IPS-20b (cell line): Measurements from ENCODE around the gene GUCD1.

Source experiments
- H3K27ac ChIP-seq: one replicate; pipeline ENCODE4 v1.5.1; 2013; ENCODE audit warnings: low read length
- H3K27me3 ChIP-seq: 2 replicates; pipeline ENCODE4 v1.6.1; 2013; ENCODE audit warnings: mild to moderate bottlenecking, low read length, inconsistent platforms; ENCODE audit not compliant: insufficient read depth
- H3K36me3 ChIP-seq: 2 replicates; pipeline ENCODE4 v1.6.1; 2013; ENCODE audit warnings: low read depth, mild to moderate bottlenecking, inconsistent platforms, low read length, moderate library complexity; ENCODE audit not compliant: insufficient read depth
- H3K4me1 ChIP-seq: 2 replicates; pipeline ENCODE4 v1.6.1; 2013; ENCODE audit warnings: mild to moderate bottlenecking, control low read depth, inconsistent platforms, low read length, moderate library complexity; ENCODE audit not compliant: insufficient read depth
- H3K4me3 ChIP-seq: 2 replicates; pipeline ENCODE4 v1.5.1; 2013; ENCODE audit warnings: mild to moderate bottlenecking, low read length, inconsistent platforms
- H3K9ac ChIP-seq: 2 replicates; pipeline ENCODE4 v1.6.1; 2013; ENCODE audit warnings: low read depth, mild to moderate bottlenecking, inconsistent platforms, low read length, moderate library complexity
- H3K9me3 ChIP-seq: 2 replicates; pipeline ENCODE4 v1.6.1; 2013; ENCODE audit warnings: mild to moderate bottlenecking, low read depth, low read length, inconsistent platforms; ENCODE audit not compliant: insufficient read depth

Gene GUCD1

GRCh38 chr22:24578355-24579257 lies 23.7 kb upstream of the GUCD1 start:
- Histone ChIP-seq H3K36me3 (peaks cover 25% of the 10 kb centered on the region), H3K9ac (no peak overlapping the region), H3K27me3 (no peaks in the 10 kb centered on the region), H3K4me3 (no peak overlapping the region), H3K4me1 (no peaks in the 10 kb centered on the region), H3K27ac (no peak overlapping the region), H3K9me3 (no peaks in the 10 kb centered on the region)

- Histone ChIP-seq H3K9ac (no peak overlapping the region), H3K36me3 (peaks cover 44% of the 10 kb centered on the region), H3K27ac (no peak overlapping the region), H3K4me3 (no peak overlapping the region), H3K27me3 (no peaks in the 10 kb centered on the region), H3K4me1 (no peaks in the 10 kb centered on the region), H3K9me3 (no peaks in the 10 kb centered on the region)
Observed at GRCh38 chr22:24576778-24577177, 21.8 kb upstream of the GUCD1 start.

- Histone ChIP-seq H3K4me3 (no peak overlapping the region), H3K27me3 (no peaks in the 10 kb centered on the region), H3K9ac (no peak overlapping the region), H3K9me3 (no peaks in the 10 kb centered on the region), H3K4me1 (no peaks in the 10 kb centered on the region), H3K27ac (no peak overlapping the region), H3K36me3 (peaks cover 85% of the 10 kb centered on the region)
Observed at GRCh38 chr22:24571266-24571665, 16.3 kb upstream of the GUCD1 start.

DNA sequence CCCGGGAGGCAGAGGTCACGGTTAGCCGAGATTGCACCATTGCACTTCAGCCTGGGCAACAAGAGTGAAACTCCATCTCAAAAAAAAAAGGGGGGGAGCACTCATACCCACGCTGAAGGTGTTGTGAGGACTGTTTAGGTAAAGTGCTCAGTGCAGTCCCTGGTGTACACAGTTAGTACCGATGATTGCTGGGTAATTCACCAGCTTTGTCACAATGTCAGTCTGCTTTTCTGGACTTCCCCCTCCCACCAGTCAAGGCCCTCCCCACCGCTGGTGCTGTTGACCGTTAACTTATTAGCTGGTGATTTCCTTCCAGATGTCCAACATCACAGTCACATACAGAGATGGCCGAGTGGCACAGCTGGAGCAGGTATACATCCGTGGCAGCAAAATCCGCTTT lies 12.7 kb upstream of the GUCD1 start:
- Histone ChIP-seq H3K4me1 (no peaks in the 10 kb centered on the region), H3K4me3 (no peak overlapping the region), H3K9me3 (no peaks in the 10 kb centered on the region), H3K36me3 (peaks cover 92% of the 10 kb centered on the region), H3K27ac (no peak overlapping the region), H3K27me3 (no peaks in the 10 kb centered on the region), H3K9ac (no peak overlapping the region)

DNA sequence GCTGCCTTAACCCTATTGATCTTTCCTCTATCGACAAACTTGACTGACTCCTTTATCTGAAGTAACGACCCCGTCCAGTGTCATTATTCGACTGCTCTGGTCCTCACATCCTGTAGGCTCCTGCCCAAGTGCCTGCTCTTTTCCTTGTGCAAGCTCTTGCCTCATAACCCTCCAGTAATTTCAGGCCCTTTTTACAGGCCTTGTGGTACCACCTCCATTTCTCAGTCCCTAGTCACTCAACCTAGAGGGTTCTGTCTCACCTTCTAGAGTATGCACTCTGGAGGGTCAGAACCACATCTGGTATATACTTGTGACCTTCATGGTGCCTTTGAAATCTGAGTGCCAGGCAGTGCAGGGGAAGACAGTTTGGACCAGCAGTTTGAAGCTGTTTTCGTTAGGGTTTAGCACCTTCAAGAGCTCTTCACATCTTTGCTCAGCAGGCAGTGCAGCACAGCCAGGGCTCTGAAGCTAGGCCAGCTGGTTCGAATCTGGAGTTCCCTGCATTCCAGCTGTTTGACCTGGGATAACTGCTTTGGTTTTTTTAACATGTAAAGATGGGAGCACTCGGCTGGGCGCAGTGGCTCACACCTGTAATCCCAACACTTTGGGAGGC lies 12.1 kb upstream of the GUCD1 start:
- H3K27me3 ChIP-seq, result no peaks in the 10 kb centered on the region
- H3K9me3 ChIP-seq, result no peaks in the 10 kb centered on the region
- H3K9ac ChIP-seq, result no peak overlapping the region
- no peak overlapping the region for H3K4me3 ChIP-seq
- peaks cover 90% of the 10 kb centered on the region for H3K36me3 ChIP-seq
- H3K4me1 ChIP-seq, result no peaks in the 10 kb centered on the region
- H3K27ac ChIP-seq, result no peak overlapping the region

DNA sequence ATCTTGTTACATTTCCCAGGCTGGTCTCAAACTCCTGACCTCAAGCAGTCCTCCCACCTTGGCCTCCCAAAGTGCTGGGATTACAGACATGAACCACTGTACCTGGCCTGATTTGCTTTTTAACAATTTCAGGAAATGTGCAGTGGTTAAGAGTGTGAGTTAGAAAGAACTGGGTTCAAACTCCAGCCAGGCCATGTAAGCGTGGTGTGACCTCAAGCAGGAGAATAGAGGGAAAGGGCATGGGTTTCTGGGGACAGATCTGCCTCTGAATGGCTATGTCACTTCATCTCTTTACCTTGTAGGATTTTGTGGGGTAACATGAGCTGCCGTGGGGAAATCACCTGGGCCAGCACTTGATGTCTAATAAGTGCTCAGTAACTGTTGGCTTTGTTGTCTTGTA lies 10.1 kb upstream of the GUCD1 start:
- H3K9ac ChIP-seq, result no peak overlapping the region
- H3K4me3 ChIP-seq, result no peak overlapping the region
- H3K4me1 ChIP-seq, result no peaks in the 10 kb centered on the region
- no peak overlapping the region for H3K27ac ChIP-seq
- no peaks in the 10 kb centered on the region for H3K9me3 ChIP-seq
- peaks cover 85% of the 10 kb centered on the region for H3K36me3 ChIP-seq
- no peaks in the 10 kb centered on the region for H3K27me3 ChIP-seq

DNA sequence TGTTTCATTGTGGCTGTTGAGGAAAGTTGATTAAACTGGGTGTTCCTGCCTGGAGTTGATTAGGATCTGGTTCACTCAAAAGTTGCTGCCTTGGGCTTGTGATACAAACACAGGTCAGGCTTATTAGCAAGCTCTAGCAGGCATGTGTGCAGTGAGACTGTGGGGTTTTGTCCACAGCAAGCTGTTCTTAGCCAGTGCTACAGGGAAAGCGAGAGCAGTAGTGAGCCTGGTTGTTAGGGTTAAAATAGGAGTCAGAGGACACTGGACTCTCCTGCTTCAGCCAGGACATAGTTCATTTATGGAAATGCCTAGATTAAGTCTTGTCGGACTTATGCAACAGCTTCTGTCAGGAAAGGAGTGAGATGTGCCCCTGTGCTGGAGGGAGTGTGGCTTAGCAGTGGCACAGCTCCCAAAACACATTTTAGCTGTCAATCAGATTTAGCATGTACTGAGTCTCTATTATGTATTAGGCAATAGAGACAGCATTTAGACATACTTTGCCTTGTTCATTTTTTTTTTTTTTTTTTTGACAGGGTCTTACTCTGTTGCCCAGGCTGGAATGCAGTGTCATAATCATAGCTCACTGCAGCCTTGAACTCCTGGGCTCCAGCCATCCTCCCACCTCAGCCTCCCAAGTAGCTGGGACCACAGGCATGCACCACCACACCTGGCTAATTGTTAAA lies 9.6 kb upstream of the GUCD1 start:
- Histone ChIP-seq H3K9ac (no peak overlapping the region), H3K27ac (no peak overlapping the region), H3K36me3 (peaks cover 85% of the 10 kb centered on the region), H3K4me1 (no peaks in the 10 kb centered on the region), H3K9me3 (no peaks in the 10 kb centered on the region), H3K27me3 (no peaks in the 10 kb centered on the region), H3K4me3 (no peak overlapping the region)

DNA sequence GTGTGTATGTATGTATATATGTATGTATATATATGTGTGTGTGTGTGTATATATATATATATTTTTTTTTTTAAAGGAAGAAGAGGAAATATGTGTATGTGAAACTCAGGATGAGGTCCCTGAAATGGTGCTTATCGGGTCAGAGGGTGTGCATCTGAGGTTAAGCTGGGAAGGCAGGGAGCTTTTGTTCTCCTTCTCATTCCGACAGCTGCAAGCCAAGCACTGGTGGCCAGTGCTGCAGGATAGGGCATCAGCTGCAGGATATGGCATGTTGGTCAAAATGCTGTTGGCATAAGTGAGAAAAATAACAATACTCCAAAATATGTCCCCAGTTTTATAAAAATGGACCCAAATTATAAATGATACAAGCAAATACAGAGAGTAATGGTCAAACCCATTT lies 8.3 kb upstream of the GUCD1 start:
- Histone ChIP-seq H3K27ac (no peak overlapping the region), H3K9me3 (no peaks in the 10 kb centered on the region), H3K4me3 (no peak overlapping the region), H3K36me3 (peaks cover 87% of the 10 kb centered on the region), H3K4me1 (no peaks in the 10 kb centered on the region), H3K27me3 (no peaks in the 10 kb centered on the region), H3K9ac (no peak overlapping the region)

DNA sequence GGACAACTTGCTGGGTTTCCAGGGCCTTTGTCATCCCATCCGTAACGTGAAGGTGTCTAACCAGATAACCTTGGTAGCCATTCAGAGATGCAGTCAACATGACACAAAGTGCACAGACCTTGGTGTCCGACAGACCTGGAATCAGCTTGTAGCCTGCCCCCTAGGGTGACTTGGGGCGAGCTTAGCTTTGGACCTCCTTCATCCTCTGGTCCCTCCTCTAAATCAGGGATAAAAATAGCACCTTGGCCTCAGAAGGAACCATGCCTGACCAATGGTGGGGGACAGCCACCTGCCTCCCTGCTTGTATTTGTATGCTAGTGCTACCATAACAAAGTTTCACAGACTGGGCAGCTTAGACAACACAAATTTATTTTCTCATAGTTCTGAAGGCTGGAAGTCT lies 4.5 kb upstream of the GUCD1 start:
- peaks cover 64% of the 10 kb centered on the region for H3K36me3 ChIP-seq
- H3K9ac ChIP-seq, result no peak overlapping the region
- no peak overlapping the region for H3K27ac ChIP-seq
- no peaks in the 10 kb centered on the region for H3K27me3 ChIP-seq
- H3K4me3 ChIP-seq, result no peak overlapping the region
- no peaks in the 10 kb centered on the region for H3K9me3 ChIP-seq
- H3K4me1 ChIP-seq, result peaks cover 4% of the 10 kb centered on the region

DNA sequence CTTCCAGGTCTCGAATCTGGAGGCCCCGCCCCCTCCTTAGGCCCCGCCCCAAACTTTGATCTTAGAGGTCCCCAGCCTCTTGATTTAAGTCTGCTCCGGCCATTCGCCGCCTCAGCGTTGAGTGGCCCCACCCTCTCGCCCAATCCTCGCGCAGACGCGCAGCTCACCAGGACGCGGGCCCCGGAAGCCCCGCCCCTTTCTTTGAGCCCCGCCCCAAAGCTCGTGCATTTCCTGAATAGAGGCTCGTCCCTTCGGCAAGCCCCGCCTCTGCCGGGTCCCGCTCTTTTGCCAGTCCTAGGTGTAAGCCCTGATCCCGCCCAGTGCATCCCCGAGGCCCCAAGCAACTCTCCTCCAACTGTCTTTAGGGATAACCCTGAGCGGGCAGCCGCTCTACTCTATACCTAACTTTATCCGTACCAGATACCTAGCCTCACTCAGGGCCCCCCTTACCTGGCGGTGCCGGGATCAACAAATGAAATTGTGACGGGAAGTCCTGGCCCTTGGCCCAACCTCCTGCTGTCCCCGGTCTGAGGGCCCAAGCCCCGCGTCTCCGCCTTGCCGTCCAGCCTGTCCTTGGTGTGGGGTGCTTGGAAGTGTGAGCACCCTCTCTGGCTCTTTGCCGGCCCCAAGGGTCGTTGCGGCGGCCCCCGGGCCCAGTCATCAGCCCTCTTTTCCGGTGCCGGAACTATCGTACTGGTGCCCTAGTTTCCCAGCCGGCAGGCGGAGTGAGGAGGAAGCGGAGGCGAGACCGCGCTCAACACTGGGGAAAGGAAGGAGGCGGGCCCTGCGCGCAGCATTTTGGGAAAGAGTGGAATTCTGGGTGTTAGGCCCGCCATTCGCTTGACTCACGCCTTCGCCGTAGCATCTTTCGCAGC lies 464 bp upstream of the GUCD1 start, which contains the start of gene SNRPD3:
TSS of gene SNRPD3 (plus strand) at position 835 of the 875 bp plus-strand sequence. CDS start 1,676 bp downstream, outside the sequence.
- Histone ChIP-seq H3K9me3 (no peaks in the 10 kb centered on the region), H3K27me3 (no peaks in the 10 kb centered on the region), H3K4me3 (peak within 1 kb of the TSS; percentile 98), H3K36me3 (peaks cover 36% of the 10 kb centered on the region), H3K9ac (peak within 1 kb of the TSS; percentile 99), H3K4me1 (peaks cover 10% of the 10 kb centered on the region), H3K27ac (peak within 1 kb of the TSS; percentile 100)
